Spinal cord (tissue), 10 donors: ENCODE results near the gene PKD1. TPM values are rescaled to one million over a fixed set of nuclear protein-coding genes. Genes with fewer than 3 reads are reported as not detected.

Experiments
- DNase-seq, 6 donors: peaks; one replicate each; pipeline versions ENCODE4 v3.0.0 to v3.0.0-alpha.2; 2013 to 2015; ENCODE audit warnings: low spot score in 6 of 6, low read depth in 4 of 6
- H3K27ac ChIP-seq: one replicate; pipeline ENCODE4 v1.5.1; 2013; ENCODE audit warnings: low read depth, low read length, control low read depth
- H3K27me3 ChIP-seq: one replicate; pipeline ENCODE4 v1.6.1; 2013; ENCODE audit warnings: low read length; ENCODE audit not compliant: control insufficient read depth, insufficient read depth
- H3K36me3 ChIP-seq: one replicate; pipeline ENCODE4 v1.6.1; 2013; ENCODE audit warnings: low read length; ENCODE audit not compliant: control insufficient read depth, insufficient read depth
- H3K4me1 ChIP-seq: one replicate; pipeline ENCODE4 v1.6.1; 2013; ENCODE audit warnings: low read length; ENCODE audit not compliant: control insufficient read depth, insufficient read depth
- H3K4me3 ChIP-seq: one replicate; pipeline ENCODE4 v1.5.1; 2013; ENCODE audit warnings: low read depth, low read length, control low read depth
- H3K9me3 ChIP-seq: one replicate; pipeline ENCODE4 v1.6.1; 2013; ENCODE audit warnings: low read length; ENCODE audit not compliant: control insufficient read depth, insufficient read depth
- WGBS: methylation state at CpG from one replicate; pipeline ENCODE4 v1.1.5; 2013; ENCODE audit warnings: missing lambda C conversion rate; ENCODE audit not compliant: insufficient coverage; 5-methylcytosine and 5-hydroxymethylcytosine counted together
- polyA plus RNA-seq, 2 donors: library from polyadenylated mRNA; unstranded; fragments of 120-200 nt; gene quantifications; one replicate each; pipeline ENCODE4 v1.2.1, GENCODE V29; 2013; ENCODE audit not compliant: insufficient read length in 2 of 2
- total RNA-seq, 2 donors: library from RNA; depleted of rRNA in 1 of 2; stranded (reverse); fragments of 120-200 nt in 1 of 2; fragments of >200 nt in 1 of 2; gene quantifications; one replicate each; pipeline versions ENCODE4 v1.2.3 to v1.2.4, GENCODE V29; 2013 to 2014
- donor health status: healthy.

Gene PKD1
- total and polyA plus RNA-seq, 4 donors = 68.1 to 289 (median 144) TPM

DNA sequence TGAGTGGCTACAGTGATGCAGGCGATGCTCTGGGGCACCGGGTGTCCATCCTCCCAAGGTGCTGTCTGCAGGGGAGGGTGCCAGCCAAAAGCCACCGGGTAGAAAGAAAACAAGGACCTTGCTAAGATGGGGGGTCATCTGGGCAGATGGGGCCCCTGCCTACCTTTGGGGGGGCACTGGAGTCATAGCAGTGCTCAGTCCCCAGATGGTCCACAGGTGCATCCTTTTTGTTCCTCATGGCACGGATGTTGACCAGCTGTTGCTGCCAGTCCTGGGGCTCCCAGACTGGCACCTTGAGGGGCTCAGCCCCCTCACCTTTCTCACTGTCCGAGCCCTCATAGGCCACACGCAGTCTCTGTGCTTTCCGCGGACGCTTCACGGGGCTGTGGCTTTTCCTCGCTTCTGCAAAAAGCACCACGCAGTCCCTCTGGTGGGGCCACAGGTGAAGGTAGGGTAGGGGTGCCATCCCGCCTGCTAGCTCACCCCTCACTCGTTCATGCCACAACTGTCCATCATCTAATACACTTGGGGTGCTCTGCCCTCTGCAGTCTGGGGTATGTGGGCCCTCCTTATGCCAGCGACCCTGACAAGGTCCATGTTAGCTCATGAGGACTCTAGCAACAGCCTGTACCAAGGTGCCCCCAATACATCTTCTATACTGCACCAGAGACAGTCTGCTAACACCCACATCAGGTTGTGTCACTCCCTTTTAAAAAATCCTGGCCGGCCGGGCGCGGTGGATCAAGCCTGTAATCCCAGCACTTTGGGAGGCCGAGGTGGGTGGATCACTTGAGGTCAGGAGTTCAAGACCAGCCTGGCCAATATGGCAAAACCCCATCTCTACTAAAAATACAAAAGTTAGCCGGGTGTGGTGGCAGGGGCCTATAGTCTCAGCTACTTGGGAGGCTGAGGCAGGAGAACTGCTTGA is 89.5 kb downstream of the PKD1 start:
- H3K4me3 ChIP-seq = no peak overlapping the region
- WGBS = 92% methylated on average over 7 of the region's 21 CpGs
- DNase-seq = no peak
- no peaks in the 10 kb centered on the region for H3K9me3 ChIP-seq
- H3K4me1 ChIP-seq = peaks cover 43% of the 10 kb centered on the region
- H3K27ac ChIP-seq = no peak overlapping the region
- H3K27me3 ChIP-seq = no peaks in the 10 kb centered on the region
- peaks cover 61% of the 10 kb centered on the region for H3K36me3 ChIP-seq

DNA sequence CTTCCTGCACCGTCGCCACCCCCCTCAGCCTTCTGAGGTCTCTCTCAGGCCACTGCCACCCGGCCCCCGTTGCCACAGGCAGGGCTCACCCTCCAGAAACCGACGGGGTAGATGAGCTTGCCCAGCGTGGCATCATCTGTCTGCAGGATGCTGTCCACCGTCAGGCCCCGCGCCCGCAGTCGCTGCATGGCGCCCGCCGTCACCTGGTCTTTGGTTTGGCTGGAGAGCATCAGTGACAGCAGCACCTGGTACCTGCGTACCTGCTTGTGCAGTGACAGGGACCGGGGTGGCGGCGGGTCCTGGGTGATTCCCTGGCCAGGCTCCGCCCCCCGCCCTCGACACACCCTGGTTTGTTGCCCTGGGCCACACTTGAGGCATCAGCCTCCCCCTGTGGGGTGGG is 91.2 kb downstream of the PKD1 start:
- H3K36me3 ChIP-seq = peaks cover 63% of the 10 kb centered on the region
- peaks cover 55% of the 10 kb centered on the region for H3K4me1 ChIP-seq
- H3K9me3 ChIP-seq = no peaks in the 10 kb centered on the region
- no peaks in the 10 kb centered on the region for H3K27me3 ChIP-seq
- H3K27ac ChIP-seq = no peak overlapping the region
- no peak overlapping the region for H3K4me3 ChIP-seq
- WGBS = 95% methylated on average over 17 of the region's 22 CpGs
- DNase-seq = no peak

DNA sequence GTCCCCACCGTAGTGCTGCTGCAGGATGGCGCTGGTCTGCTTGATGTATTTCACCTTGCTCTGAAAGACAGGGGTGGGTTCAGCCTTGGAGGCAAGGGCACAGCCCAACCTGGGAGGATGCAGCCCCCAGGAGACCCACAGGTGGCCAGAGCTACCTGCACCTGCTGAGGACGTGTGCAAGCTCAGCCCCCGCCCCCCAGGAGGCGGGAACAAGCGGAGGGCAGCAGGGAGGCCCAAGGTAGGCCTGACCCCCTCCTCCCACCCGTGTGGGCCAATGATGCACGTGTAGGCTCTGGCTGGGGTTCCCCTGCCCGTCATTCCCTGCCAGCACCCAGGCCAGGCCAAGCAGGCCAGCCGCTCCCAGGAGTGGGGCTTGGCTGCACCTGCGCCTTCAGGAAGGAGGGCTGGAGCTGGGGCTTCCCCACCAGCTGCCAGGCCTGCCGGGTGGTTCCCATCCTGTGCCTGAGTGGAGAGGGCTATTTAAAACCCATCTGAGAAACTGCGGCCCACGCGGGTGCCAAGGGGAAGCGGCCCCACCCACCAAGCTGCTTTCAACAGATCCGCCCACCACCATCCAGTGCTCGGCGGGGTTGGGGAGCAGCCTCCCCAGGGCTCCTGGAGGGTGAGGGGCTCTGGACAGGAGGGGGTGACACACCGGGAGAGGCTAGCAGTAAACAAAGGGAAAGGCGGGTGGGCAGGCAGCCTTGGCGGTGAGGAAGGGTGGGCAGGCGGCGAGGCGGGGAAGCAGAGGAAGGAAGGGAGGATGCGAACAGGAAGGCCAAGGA is 91.8 kb downstream of the PKD1 start:
- Histone ChIP-seq H3K27me3 (no peaks in the 10 kb centered on the region), H3K4me3 (no peak overlapping the region), H3K4me1 (peaks cover 60% of the 10 kb centered on the region), H3K9me3 (no peaks in the 10 kb centered on the region), H3K27ac (no peak overlapping the region), H3K36me3 (peaks cover 67% of the 10 kb centered on the region)
- WGBS = 83% methylated on average over 19 of the region's 26 CpGs
- no peak for DNase-seq

- Histone ChIP-seq H3K27me3 (no peaks in the 10 kb centered on the region), H3K27ac (no peak overlapping the region)
- WGBS = 94% methylated on average over 11 of the region's 11 CpGs
Observed at GRCh38 chr16:2042986-2043666, 92.6 kb downstream of the PKD1 start.

GRCh38 chr16:2042171-2042985 is 93.3 kb downstream of the PKD1 start:
- no peak overlapping the region for H3K27ac ChIP-seq
- WGBS = 89% methylated on average over 17 of the region's 22 CpGs

More at GRCh38 chr16:2042986-2043666, 92.6 kb downstream of the PKD1 start:
- Histone ChIP-seq H3K4me1 (peaks cover 58% of the 10 kb centered on the region), H3K36me3 (peaks cover 74% of the 10 kb centered on the region), H3K9me3 (no peaks in the 10 kb centered on the region), H3K4me3 (no peak overlapping the region)
- DNase-seq = no peak

GRCh38 chr16:2040787-2041522 is 94.7 kb downstream of the PKD1 start:
- H3K4me3 ChIP-seq = no peak overlapping the region
- peaks cover 64% of the 10 kb centered on the region for H3K4me1 ChIP-seq
- WGBS = 83% methylated on average over 20 of the region's 20 CpGs

More at GRCh38 chr16:2042171-2042985, 93.3 kb downstream of the PKD1 start:
- Histone ChIP-seq H3K27me3 (no peaks in the 10 kb centered on the region), H3K4me1 (peaks cover 64% of the 10 kb centered on the region), H3K9me3 (no peaks in the 10 kb centered on the region), H3K4me3 (no peak overlapping the region), H3K36me3 (peaks cover 81% of the 10 kb centered on the region)
- DNase-seq = no peak

DNA sequence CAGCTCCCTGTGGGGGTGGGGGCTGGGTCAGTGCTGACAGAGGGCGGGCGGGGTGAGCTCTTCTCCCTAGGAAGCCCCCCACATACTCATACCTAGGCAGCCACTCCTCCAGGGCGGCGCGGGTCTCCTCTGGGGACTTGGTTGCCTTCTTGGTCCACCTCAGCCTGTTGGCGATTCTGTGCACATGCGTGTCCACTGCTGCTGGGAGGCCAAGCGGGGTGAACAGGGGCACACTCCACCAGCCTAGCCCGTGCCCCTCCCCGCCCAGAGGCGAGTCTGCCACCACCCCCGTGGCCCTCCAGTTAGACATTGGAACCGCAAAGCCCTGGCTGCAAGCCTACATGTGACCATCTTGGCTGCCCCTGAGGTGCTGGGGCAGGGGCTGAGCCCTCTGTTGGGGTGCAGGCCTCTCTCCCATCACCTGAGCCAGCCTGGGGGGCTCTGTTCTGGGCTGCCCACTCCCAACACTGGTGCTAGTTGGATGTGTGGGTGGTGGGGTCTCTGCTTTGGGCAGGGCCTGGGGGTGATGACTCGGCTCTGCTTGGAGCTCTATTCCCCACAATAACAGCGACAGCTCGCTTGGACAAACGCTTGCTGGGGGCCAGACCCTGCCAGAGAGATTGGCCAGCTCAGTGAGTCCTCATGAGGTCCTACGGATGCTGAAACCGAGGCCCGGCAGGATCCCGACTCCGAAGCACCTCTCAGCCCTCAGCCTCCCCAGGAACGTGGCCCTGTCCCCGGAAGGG is 95.5 kb downstream of the PKD1 start:
- no peak for DNase-seq
- WGBS = 88% methylated on average over 23 of the region's 24 CpGs
- Histone ChIP-seq H3K4me1 (peaks cover 72% of the 10 kb centered on the region), H3K4me3 (no peak overlapping the region), H3K9me3 (no peaks in the 10 kb centered on the region), H3K27ac (peak overlapping the region; percentile 33), H3K36me3 (peaks cover 96% of the 10 kb centered on the region), H3K27me3 (no peaks in the 10 kb centered on the region)

More at GRCh38 chr16:2040787-2041522, 94.7 kb downstream of the PKD1 start:
- Histone ChIP-seq H3K27me3 (no peaks in the 10 kb centered on the region), H3K36me3 (peaks cover 92% of the 10 kb centered on the region), H3K27ac (no peak overlapping the region), H3K9me3 (no peaks in the 10 kb centered on the region)
- no peak for DNase-seq
